Measurements from ENCODE around the gene WTIP.

DNA sequence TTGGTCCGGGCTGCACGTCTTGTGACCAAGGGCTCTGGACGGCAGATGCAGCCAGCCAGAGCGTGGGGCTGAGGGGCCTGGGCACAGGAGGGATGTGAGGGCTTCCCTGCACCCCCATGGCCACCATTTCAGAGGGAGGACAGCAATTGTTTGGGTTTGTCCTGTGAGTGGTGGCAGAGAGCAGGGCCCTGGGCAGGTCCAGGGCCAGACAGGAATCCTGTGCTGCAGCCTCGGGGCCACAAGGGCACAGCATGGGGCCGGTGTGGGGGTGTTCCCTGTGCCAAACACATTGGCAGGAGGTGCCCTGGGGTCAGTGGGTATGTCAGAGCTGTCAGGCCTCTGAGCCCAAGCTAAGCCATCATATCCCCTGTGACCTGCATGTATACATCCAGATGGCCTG, 32.2 kb downstream of the WTIP start:
- TF ChIP-seq, protein P1, sequence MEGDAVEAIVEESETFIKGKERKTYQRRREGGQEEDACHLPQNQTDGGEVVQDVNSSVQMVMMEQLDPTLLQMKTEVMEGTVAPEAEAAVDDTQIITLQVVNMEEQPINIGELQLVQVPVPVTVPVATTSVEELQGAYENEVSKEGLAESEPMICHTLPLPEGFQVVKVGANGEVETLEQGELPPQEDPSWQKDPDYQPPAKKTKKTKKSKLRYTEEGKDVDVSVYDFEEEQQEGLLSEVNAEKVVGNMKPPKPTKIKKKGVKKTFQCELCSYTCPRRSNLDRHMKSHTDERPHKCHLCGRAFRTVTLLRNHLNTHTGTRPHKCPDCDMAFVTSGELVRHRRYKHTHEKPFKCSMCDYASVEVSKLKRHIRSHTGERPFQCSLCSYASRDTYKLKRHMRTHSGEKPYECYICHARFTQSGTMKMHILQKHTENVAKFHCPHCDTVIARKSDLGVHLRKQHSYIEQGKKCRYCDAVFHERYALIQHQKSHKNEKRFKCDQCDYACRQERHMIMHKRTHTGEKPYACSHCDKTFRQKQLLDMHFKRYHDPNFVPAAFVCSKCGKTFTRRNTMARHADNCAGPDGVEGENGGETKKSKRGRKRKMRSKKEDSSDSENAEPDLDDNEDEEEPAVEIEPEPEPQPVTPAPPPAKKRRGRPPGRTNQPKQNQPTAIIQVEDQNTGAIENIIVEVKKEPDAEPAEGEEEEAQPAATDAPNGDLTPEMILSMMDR (IDR thresholded peaks at IDR 0.05) = no peak
- no peak for TF ChIP-seq POLR2A (IDR thresholded peaks at IDR 0.05)

Measured in body of pancreas (tissue), 4 donors.